ENCODE data around the gene PRPF6.

GRCh38 chr20:63955827-63956663 lies 24.9 kb upstream of the PRPF6 start, which contains the start of gene UCKL1:
- TF ChIP-seq HOXA7 (CRISPR knock-in tag; IDR thresholded peaks at IDR 0.05) (no peak), POLR2A (IDR thresholded peaks at IDR 0.05; ENCODE audit: insufficient read depth in 1 of 2, low read depth in 2 of 2, low read length in 2 of 2) (peak in 1 of 2 experiments; percentile 96; a peak in 2 of 4 replicates), PBX3 (CRISPR knock-in tag; IDR thresholded peaks at IDR 0.05; ENCODE audit: borderline replicate concordance) (peak; percentile 84)

Measured in HepG2 (cell line).